Measurements from ENCODE around the gene G6PC1. TPM values are rescaled to one million over a fixed set of nuclear protein-coding genes. Genes with fewer than 3 reads are reported as not detected.

Gene G6PC1
- total and polyA plus RNA-seq, 2 of the 13 experiments (the other 11 are each of a cell fraction or from before 2014, with no cell fraction given), result 1.7 to 37.9 TPM

DNA sequence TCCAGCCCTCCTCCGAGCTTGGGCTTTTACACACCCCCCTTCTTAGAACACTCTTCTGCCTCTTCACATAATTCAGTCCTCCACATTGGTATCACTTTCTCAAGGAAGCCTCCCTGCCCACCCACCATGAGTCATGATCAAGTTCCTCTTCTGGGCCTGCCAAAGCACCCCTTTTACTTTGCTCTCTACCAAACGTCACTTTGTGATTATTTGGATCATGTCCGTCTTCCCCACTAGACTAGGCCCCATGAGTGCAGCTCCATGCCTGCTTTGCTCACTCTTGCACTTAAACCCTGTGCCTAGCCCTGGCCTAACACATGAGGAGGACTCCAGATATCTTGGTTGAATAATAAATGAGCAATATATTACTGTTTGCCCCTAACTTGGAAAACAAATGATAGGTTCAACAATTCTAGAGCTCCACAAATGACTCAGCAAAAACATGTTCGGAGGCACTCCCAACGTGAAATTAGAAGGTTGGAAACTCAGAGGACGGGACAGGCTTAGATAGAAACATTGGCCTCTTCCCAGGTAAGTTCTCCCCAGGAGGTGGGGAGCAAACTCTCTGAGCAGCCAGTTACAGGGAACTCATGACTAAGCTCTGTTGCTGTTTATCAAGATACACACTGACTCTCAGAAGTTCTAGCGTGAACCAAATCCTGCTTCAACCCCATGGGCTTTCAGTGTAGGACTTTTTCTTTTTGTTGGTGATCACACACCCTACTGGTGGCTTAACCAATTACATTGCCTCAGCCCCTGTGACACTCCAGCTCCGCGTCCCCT, 28.3 kb downstream of the G6PC1 start:
- CTCF ChIA-PET (ENCODE audit: low intra/inter-chr PET ratio, low total read pairs), result interaction anchor here (0.7 to 2.1 kb wide), 6 partner anchors 9 to 109 kb away, joined by 3 to 32 read pairs (median 6); partner anchors contain the start of genes AOC2 and RPL27
- Histone ChIP-seq H3K9ac (ENCODE audit: insufficient read depth, low read depth, low read length) (peak overlapping the region; percentile 66), H3K9me3 (ENCODE audit: low read length) (no peaks in the 10 kb centered on the region), H3K4me3 (replicated peaks in 1 of 3; ENCODE audit: insufficient read depth in 1 of 3, low read depth in 2 of 3, low read length in 3 of 3) (peak overlapping the region; percentile 18 to 55 (median 38); a peak in 4 of 6 replicates), H3K79me2 (ENCODE audit: insufficient read depth, low read length) (no peaks in the 10 kb centered on the region), H4K20me1 (ENCODE audit: insufficient read depth, low read length) (no peaks in the 10 kb centered on the region), H3K27me3 (ENCODE audit: control insufficient read depth in 1 of 2, insufficient read depth in 2 of 2, low read length in 2 of 2) (no peaks in the 10 kb centered on the region; a peak in 1 of 5 replicates), H3K4me2 (ENCODE audit: low read depth, low read length) (peak overlapping the region; percentile 91), H3K4me1 (ENCODE audit: insufficient read depth, low read length) (peaks cover 38% of the 10 kb centered on the region), H3K27ac (ENCODE audit: extremely low read length, insufficient read depth, low read length) (peak overlapping the region; percentile 83), H3K36me3 (replicated peaks in 1 of 2; ENCODE audit: control insufficient read depth in 1 of 2, insufficient read depth in 2 of 2, low read length in 2 of 2) (no peaks in the 10 kb centered on the region), H2AFZ (ENCODE audit: low read length) (peak overlapping the region; percentile 82)
- in situ Hi-C loops (cut with HindIII; ENCODE audit: extremely low pct_ligation_motif_present, low pct_unique_long_range_greater_than_20kb), result loop anchor here (5.0 kb wide), 1 partner anchor 87 kb away; the partner anchor contains the start of gene AOC2
- ATAC-seq (peak; percentile 96), FAIRE-seq (peak; percentile 95), DNase-seq (ENCODE audit: low spot score) (peak; percentile 92)
- POLR2A ChIA-PET, result interaction anchor here (0.6 to 2.6 kb wide), 24 partner anchors 10 to 1426 kb away, joined by 3 to 39 read pairs (median 6); partner anchors contain the start of genes AOC2, AOC3, BECN1 and PSME3
- TSS peak; percentile 94 for BruUV-seq (replicated peaks)
- WGBS (ENCODE audit: low lambda C conversion rate), result 26% methylated on average over 9 of the region's 9 CpGs
- intact Hi-C loops (cut with micrococcal nuclease; ENCODE audit: unreplicated experiment), result loop anchor here (1.0 to 2.0 kb wide), 3 partner anchors 51 to 86 kb away; partner anchors contain the start of gene RPL27
- peak in 1 of 2 experiments; percentile 39; a peak in 1 of 4 replicates for TF ChIP-seq NR2F1 (CRISPR knock-in tag; IDR thresholded peaks at IDR 0.05)
- TF ChIP-seq NONO (IDR thresholded peaks at IDR 0.05), result no peak
- no peak for TF ChIP-seq NONO (CRISPR knock-in tag; conservative IDR thresholded peaks at IDR 0.05)
- TF ChIP-seq ZMYM3 (CRISPR knock-in tag; IDR thresholded peaks at IDR 0.05), result peak; percentile 38; the same call in 1 of the 2 replicates
- peak; percentile 64 for TF ChIP-seq HDAC1 (CRISPR knock-in tag; IDR thresholded peaks at IDR 0.05)
- peak; percentile 15; the same call in 1 of the 2 replicates for TF ChIP-seq RFX3 (CRISPR knock-in tag; IDR thresholded peaks at IDR 0.05)
- TF ChIP-seq MAFK (conservative IDR thresholded peaks at IDR 0.05 in 1 of 2, IDR thresholded peaks at IDR 0.05 in 1 of 2; ENCODE audit: low read length in 2 of 2), result peak; percentile 85 to 95
- TF ChIP-seq, protein P1, sequence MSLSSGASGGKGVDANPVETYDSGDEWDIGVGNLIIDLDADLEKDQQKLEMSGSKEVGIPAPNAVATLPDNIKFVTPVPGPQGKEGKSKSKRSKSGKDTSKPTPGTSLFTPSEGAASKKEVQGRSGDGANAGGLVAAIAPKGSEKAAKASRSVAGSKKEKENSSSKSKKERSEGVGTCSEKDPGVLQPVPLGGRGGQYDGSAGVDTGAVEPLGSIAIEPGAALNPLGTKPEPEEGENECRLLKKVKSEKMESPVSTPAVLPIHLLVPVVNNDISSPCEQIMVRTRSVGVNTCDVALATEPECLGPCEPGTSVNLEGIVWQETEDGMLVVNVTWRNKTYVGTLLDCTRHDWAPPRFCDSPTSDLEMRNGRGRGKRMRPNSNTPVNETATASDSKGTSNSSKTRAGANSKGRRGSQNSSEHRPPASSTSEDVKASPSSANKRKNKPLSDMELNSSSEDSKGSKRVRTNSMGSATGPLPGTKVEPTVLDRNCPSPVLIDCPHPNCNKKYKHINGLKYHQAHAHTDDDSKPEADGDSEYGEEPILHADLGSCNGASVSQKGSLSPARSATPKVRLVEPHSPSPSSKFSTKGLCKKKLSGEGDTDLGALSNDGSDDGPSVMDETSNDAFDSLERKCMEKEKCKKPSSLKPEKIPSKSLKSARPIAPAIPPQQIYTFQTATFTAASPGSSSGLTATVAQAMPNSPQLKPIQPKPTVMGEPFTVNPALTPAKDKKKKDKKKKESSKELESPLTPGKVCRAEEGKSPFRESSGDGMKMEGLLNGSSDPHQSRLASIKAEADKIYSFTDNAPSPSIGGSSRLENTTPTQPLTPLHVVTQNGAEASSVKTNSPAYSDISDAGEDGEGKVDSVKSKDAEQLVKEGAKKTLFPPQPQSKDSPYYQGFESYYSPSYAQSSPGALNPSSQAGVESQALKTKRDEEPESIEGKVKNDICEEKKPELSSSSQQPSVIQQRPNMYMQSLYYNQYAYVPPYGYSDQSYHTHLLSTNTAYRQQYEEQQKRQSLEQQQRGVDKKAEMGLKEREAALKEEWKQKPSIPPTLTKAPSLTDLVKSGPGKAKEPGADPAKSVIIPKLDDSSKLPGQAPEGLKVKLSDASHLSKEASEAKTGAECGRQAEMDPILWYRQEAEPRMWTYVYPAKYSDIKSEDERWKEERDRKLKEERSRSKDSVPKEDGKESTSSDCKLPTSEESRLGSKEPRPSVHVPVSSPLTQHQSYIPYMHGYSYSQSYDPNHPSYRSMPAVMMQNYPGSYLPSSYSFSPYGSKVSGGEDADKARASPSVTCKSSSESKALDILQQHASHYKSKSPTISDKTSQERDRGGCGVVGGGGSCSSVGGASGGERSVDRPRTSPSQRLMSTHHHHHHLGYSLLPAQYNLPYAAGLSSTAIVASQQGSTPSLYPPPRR (CRISPR knock-in tag; IDR thresholded peaks at IDR 0.05; ENCODE audit: borderline replicate concordance), result no peak
- TF ChIP-seq ZNF44 (CRISPR knock-in tag; IDR thresholded peaks at IDR 0.05), result 0 out of 2 replicates have a peak, but pooled peaks have one; percentile 48
- peak; percentile 84 for TF ChIP-seq SAP130 (CRISPR knock-in tag; IDR thresholded peaks at IDR 0.05; ENCODE audit: low read depth)
- peak; percentile 65; the same call in 1 of the 2 replicates for TF ChIP-seq KLF11 (CRISPR knock-in tag; IDR thresholded peaks at IDR 0.05)
- no peak for TF ChIP-seq ZNF383 (CRISPR knock-in tag; IDR thresholded peaks at IDR 0.05; ENCODE audit: borderline replicate concordance)
- TF ChIP-seq SP5 (CRISPR knock-in tag; IDR thresholded peaks at IDR 0.05; ENCODE audit: borderline replicate concordance, low read depth), result no peak
- no peak for TF ChIP-seq ZNF224 (CRISPR knock-in tag; IDR thresholded peaks at IDR 0.05)
- TF ChIP-seq KLF9 (CRISPR knock-in tag; IDR thresholded peaks at IDR 0.05; ENCODE audit: low read depth), result 0 out of 2 replicates have a peak, but pooled peaks have one; percentile 34
- TF ChIP-seq RXRB (CRISPR knock-in tag; IDR thresholded peaks at IDR 0.05; ENCODE audit: borderline replicate concordance), result peak; percentile 56
- peak; percentile 66; the same call in 1 of the 2 replicates for TF ChIP-seq ZNF12 (CRISPR knock-in tag; IDR thresholded peaks at IDR 0.05)
- no peak for TF ChIP-seq ZNF33A (CRISPR knock-in tag; IDR thresholded peaks at IDR 0.05; ENCODE audit: borderline replicate concordance)
- no peak for TF ChIP-seq RELA (CRISPR knock-in tag; IDR thresholded peaks at IDR 0.05)
- TF ChIP-seq RBAK (CRISPR knock-in tag; IDR thresholded peaks at IDR 0.05), result 0 out of 2 replicates have a peak, but pooled peaks have one; percentile 24
- 0 out of 2 replicates have a peak, but pooled peaks have one; percentile 29 for TF ChIP-seq ZBTB7B (CRISPR knock-in tag; IDR thresholded peaks at IDR 0.05)

All from HepG2 (cell line).